Naive thymus-derived CD8-positive, alpha-beta T cell (primary cell): ENCODE data around the gene MTF2. TPM values are rescaled to one million over a fixed set of nuclear protein-coding genes. Genes with fewer than 3 reads are reported as not detected.

Source experiments
- ATAC-seq, 2 donors: fragments of 150-1000 bp; cut with Tn5 transposase in 1 of 2; sonication (Bioruptor Pico), chemical (Tn5 transposase) in 1 of 2; 1 replicate in 1 of 2; 2 replicates in 1 of 2; pipeline ENCODE4 v1.10.0; 2021; ENCODE audit warnings: mild to moderate bottlenecking in 2 of 2, moderate library complexity in 2 of 2
- POLR2A ChIA-PET: fragments of 350-600 bp; sonication (Branson Sonifier 250); formaldehyde crosslinking; loops from one replicate; lab custom pipeline; 2021; ENCODE audit warnings: antibody characterized with exemption; lab: Charles Lee
- DNase-seq, 10 donors: peaks; one replicate each; pipeline versions ENCODE4 v3.0.0 to v3.0.0-alpha.2; 2020 to 2022
- H3K27ac Mint-ChIP-seq, 10 donors: one replicate each; pipeline ENCODE4 v1.8.0; 2020 to 2022; ENCODE audit warnings: mild to moderate bottlenecking in 10 of 10, mixed read lengths in 10 of 10, moderate library complexity in 4 of 10, inconsistent platforms in 1 of 10
- H3K27me3 Mint-ChIP-seq, 5 donors: one replicate each; pipeline ENCODE4 v1.8.0; 2021 to 2022; ENCODE audit warnings: mixed read lengths in 5 of 5
- H3K36me3 Mint-ChIP-seq, 3 donors: one replicate each; pipeline ENCODE4 v1.8.0; 2020 to 2022; ENCODE audit warnings: mixed read lengths in 3 of 3, mild to moderate bottlenecking in 2 of 3, inconsistent platforms in 1 of 3
- H3K4me1 Mint-ChIP-seq, 4 donors: one replicate each; pipeline ENCODE4 v1.8.0; 2021 to 2022; ENCODE audit warnings: mixed read lengths in 4 of 4
- H3K4me3 Mint-ChIP-seq, 10 donors: one replicate each; pipeline ENCODE4 v1.8.0; 2020 to 2022; ENCODE audit warnings: mild to moderate bottlenecking in 10 of 10, mixed read lengths in 10 of 10, moderate library complexity in 6 of 10, inconsistent platforms in 1 of 10
- H3K9me3 Mint-ChIP-seq, 9 donors: one replicate each; pipeline ENCODE4 v1.8.0; 2020 to 2022; ENCODE audit warnings: mixed read lengths in 9 of 9, mild to moderate bottlenecking in 3 of 9, inconsistent platforms in 1 of 9, moderate library complexity in 1 of 9
- polyA plus RNA-seq, 3 donors: library from polyadenylated mRNA; unstranded; fragments of 300-500 nt; fragmentation: Illumina TruSeq; gene quantifications; one replicate each; pipeline ENCODE4 v1.2.3, GENCODE V29; 2021
- total RNA-seq, 8 experiments: library from RNA in 2 of 8; stranded (reverse) in 2 of 8; gene quantifications; one replicate each; pipeline ENCODE4 v1.2.3 and lab custom pipeline; 2021 to 2026

Gene MTF2
- total and polyA plus RNA-seq, 5 experiments from 2014 or later, result 43.7 to 67.7 (median 53.0) TPM

GRCh38 chr1:93056214-93056613 lies 22.9 kb upstream of the MTF2 start:
- Mint-ChIP-seq H3K9me3 (no peaks in the 10 kb centered on the region), H3K27ac (no peak overlapping the region), H3K27me3 (peaks cover 4 to 13% (median 9%) of the 10 kb centered on the region in 5 donors), H3K4me1 (no peaks in the 10 kb centered on the region), H3K36me3 (no peaks in the 10 kb centered on the region), H3K4me3 (no peak overlapping the region)
- ATAC-seq (no peak), DNase-seq (no peak)
- POLR2A ChIA-PET, result interaction anchor here (1.6 kb wide), 1 partner anchor 22 kb away, joined by 3 read pairs; no protein-coding TSS in a partner anchor

GRCh38 chr1:93056649-93057048 lies 22.4 kb upstream of the MTF2 start:
- Mint-ChIP-seq H3K27ac (no peak overlapping the region), H3K4me3 (no peak overlapping the region), H3K9me3 (no peaks in the 10 kb centered on the region), H3K27me3 (peaks cover 4 to 13% (median 12%) of the 10 kb centered on the region in 5 donors), H3K4me1 (no peaks in the 10 kb centered on the region), H3K36me3 (no peaks in the 10 kb centered on the region)
- POLR2A ChIA-PET, result interaction anchor here (1.6 kb wide), 1 partner anchor 22 kb away, joined by 3 read pairs; no protein-coding TSS in a partner anchor
- DNase-seq (no peak), ATAC-seq (no peak)

- Mint-ChIP-seq H3K27ac (peak overlapping the region in 1 of 10 donors; percentile 3), H3K9me3 (no peaks in the 10 kb centered on the region), H3K4me3 (no peak overlapping the region), H3K36me3 (no peaks in the 10 kb centered on the region), H3K27me3 (peaks cover 6 to 20% (median 13%) of the 10 kb centered on the region in 5 donors), H3K4me1 (peaks cover 0 to 4% (median 1%) of the 10 kb centered on the region in 4 donors)
- DNase-seq (peak in 6 of 10 donors; percentile 11 to 44 (median 30)), ATAC-seq (peak; percentile 66 to 75)
- POLR2A ChIA-PET, result interaction anchor here (0.9 to 1.5 kb wide), 3 partner anchors 16 to 39 kb away, joined by 3 to 4 read pairs (median 3); no protein-coding TSS in a partner anchor
Observed at GRCh38 chr1:93061895-93062792, 16.9 kb upstream of the MTF2 start.

- H3K9me3 Mint-ChIP-seq, result peaks cover 0 to 5% (median 0%) of the 10 kb centered on the region in 9 donors
- POLR2A ChIA-PET, result no interaction called here
- peak overlapping the region in 1 of 10 donors; percentile 3 for H3K27ac Mint-ChIP-seq
Observed at GRCh38 chr1:93076268-93076667, 2.8 kb upstream of the MTF2 start.

GRCh38 chr1:93078203-93078602 lies 880 bp upstream of the MTF2 start:
- Mint-ChIP-seq H3K4me3 (peak overlapping the region; percentile 90 to 100 (median 97)), H3K36me3 (peaks cover 0 to 6% (median under 1%) of the 10 kb centered on the region in 3 donors), H3K27me3 (no peaks in the 10 kb centered on the region), H3K4me1 (peaks cover 13 to 52% (median 34%) of the 10 kb centered on the region in 4 donors), H3K27ac (peak overlapping the region; percentile 88 to 99 (median 99)), H3K9me3 (no peaks in the 10 kb centered on the region)
- no peak for ATAC-seq
- POLR2A ChIA-PET, result interaction anchor here (0.5 to 3.9 kb wide), 17 partner anchors 7 to 801 kb away, joined by 3 to 40 read pairs (median 6); partner anchors contain the start of genes CCDC18, DIPK1A, DNTTIP2 and DR1
- peak in 1 of 10 donors; percentile 29 for DNase-seq

More at GRCh38 chr1:93076268-93076667, 2.8 kb upstream of the MTF2 start:
- ATAC-seq (no peak), DNase-seq (no peak)
- Mint-ChIP-seq H3K4me3 (no peak overlapping the region), H3K27me3 (peaks cover 0 to 4% (median 0%) of the 10 kb centered on the region in 5 donors), H3K4me1 (peaks cover 9 to 34% (median 26%) of the 10 kb centered on the region in 4 donors), H3K36me3 (no peaks in the 10 kb centered on the region)

- POLR2A ChIA-PET, result interaction anchor here (0.5 to 3.9 kb wide), 19 partner anchors 8 to 801 kb away, joined by 3 to 40 read pairs (median 6); partner anchors contain the start of genes CCDC18, DIPK1A, DNTTIP2 and DR1
- no peaks in the 10 kb centered on the region for H3K9me3 Mint-ChIP-seq
- H3K36me3 Mint-ChIP-seq, result peaks cover 3 to 10% (median 5%) of the 10 kb centered on the region in 3 donors
- DNase-seq, result no peak
- no peaks in the 10 kb centered on the region for H3K27me3 Mint-ChIP-seq
- no peak for ATAC-seq
- H3K4me3 Mint-ChIP-seq, result peak overlapping the region; percentile 90 to 100 (median 97)
- H3K27ac Mint-ChIP-seq, result peak overlapping the region; percentile 88 to 99 (median 99)
- H3K4me1 Mint-ChIP-seq, result peaks cover 15 to 56% (median 38%) of the 10 kb centered on the region in 4 donors
Observed at GRCh38 chr1:93078638-93078985, 471 bp upstream of the MTF2 start.

- Mint-ChIP-seq H3K27me3 (no peaks in the 10 kb centered on the region), H3K4me1 (peaks cover 17 to 66% (median 48%) of the 10 kb centered on the region in 4 donors), H3K36me3 (peaks cover 14 to 16% (median 15%) of the 10 kb centered on the region in 3 donors), H3K27ac (peak overlapping the region; percentile 88 to 99 (median 99)), H3K4me3 (peak overlapping the region; percentile 90 to 100 (median 97)), H3K9me3 (no peaks in the 10 kb centered on the region)
- ATAC-seq (no peak), DNase-seq (peak in 5 of 10 donors; percentile 9 to 39 (median 14))
- POLR2A ChIA-PET, result interaction anchor here (0.6 to 3.9 kb wide), 16 partner anchors 10 to 1993 kb away, joined by 3 to 40 read pairs (median 6); partner anchors contain the start of genes ALG14, CCDC18, DIPK1A and DNTTIP2
Observed at GRCh38 chr1:93079685-93080141, 630 bp downstream of the MTF2 start.

- H3K4me1 Mint-ChIP-seq, result peaks cover 17 to 68% (median 49%) of the 10 kb centered on the region in 4 donors
- POLR2A ChIA-PET, result interaction anchor here (0.5 to 3.9 kb wide), 11 partner anchors 14 to 766 kb away, joined by 3 to 40 read pairs (median 9); partner anchors contain the start of genes CCDC18, DIPK1A, DR1 and RPL5
- peak in 3 of 10 donors; percentile 48 to 59 (median 52) for DNase-seq
- peak overlapping the region; percentile 88 to 99 (median 99) for H3K27ac Mint-ChIP-seq
- H3K9me3 Mint-ChIP-seq, result no peaks in the 10 kb centered on the region
- no peaks in the 10 kb centered on the region for H3K27me3 Mint-ChIP-seq
- peak overlapping the region; percentile 90 to 100 (median 97) for H3K4me3 Mint-ChIP-seq
- peak; percentile 60 to 76 for ATAC-seq
- H3K36me3 Mint-ChIP-seq, result peaks cover 14 to 21% (median 16%) of the 10 kb centered on the region in 3 donors
Observed at GRCh38 chr1:93080179-93080823, 1.2 kb downstream of the MTF2 start.

- POLR2A ChIA-PET, result interaction anchor here (0.5 to 3.9 kb wide), 3 partner anchors 99 to 816 kb away, joined by 3 to 25 read pairs (median 4); partner anchors contain the start of genes CCDC18 and TMED5
- ATAC-seq, result no peak
- DNase-seq, result no peak
- peak overlapping the region in 6 of 10 donors; percentile 14 to 99 (median 52) for H3K27ac Mint-ChIP-seq
- H3K4me1 Mint-ChIP-seq, result peaks cover 25 to 79% (median 61%) of the 10 kb centered on the region in 4 donors
- no peaks in the 10 kb centered on the region for H3K9me3 Mint-ChIP-seq
- H3K27me3 Mint-ChIP-seq, result no peaks in the 10 kb centered on the region
- H3K4me3 Mint-ChIP-seq, result peak overlapping the region; percentile 90 to 100 (median 97)
- peaks cover 14 to 35% (median 19%) of the 10 kb centered on the region in 3 donors for H3K36me3 Mint-ChIP-seq
Observed at GRCh38 chr1:93081716-93082115, 2.6 kb downstream of the MTF2 start.

- DNase-seq, result no peak
- no peak for ATAC-seq
- peaks cover 25 to 84% (median 64%) of the 10 kb centered on the region in 4 donors for H3K4me1 Mint-ChIP-seq
- peak overlapping the region in 2 of 10 donors; percentile 65 to 98 for H3K27ac Mint-ChIP-seq
- no peaks in the 10 kb centered on the region for H3K9me3 Mint-ChIP-seq
- peak overlapping the region in 8 of 10 donors; percentile 30 to 99 (median 78) for H3K4me3 Mint-ChIP-seq
- peaks cover 16 to 40% (median 19%) of the 10 kb centered on the region in 3 donors for H3K36me3 Mint-ChIP-seq
- POLR2A ChIA-PET, result no interaction called here
- H3K27me3 Mint-ChIP-seq, result no peaks in the 10 kb centered on the region
Observed at GRCh38 chr1:93082313-93082712, 3.2 kb downstream of the MTF2 start.

GRCh38 chr1:93083979-93084378 lies 4.9 kb downstream of the MTF2 start:
- no peak overlapping the region for H3K27ac Mint-ChIP-seq
- H3K27me3 Mint-ChIP-seq, result no peaks in the 10 kb centered on the region
- peaks cover 29 to 83% (median 62%) of the 10 kb centered on the region in 4 donors for H3K4me1 Mint-ChIP-seq
- H3K4me3 Mint-ChIP-seq, result peak overlapping the region in 5 of 10 donors; percentile 1 to 96 (median 47)
- no peak for DNase-seq
- no peak for ATAC-seq
- peaks cover 19 to 44% (median 19%) of the 10 kb centered on the region in 3 donors for H3K36me3 Mint-ChIP-seq
- H3K9me3 Mint-ChIP-seq, result no peaks in the 10 kb centered on the region
- POLR2A ChIA-PET, result no interaction called here
